Activated CD4-positive, alpha-beta T cell treated with anti-CD3 and anti-CD28 coated beads, Interleukin-2, amount 50 U/mL, for 48 hours (primary cell): ENCODE results near the gene DENR.
A peak's percentile ranks its signal among the peaks of the same experiment; 100 is the strongest.
"Not testable (repeated sequence)": the region's sequence is repeated elsewhere in the genome, so short reads cannot be mapped to it uniquely, and the experiment has no call there.

Experiments
- DNase-seq, 2 experiments: peaks; one replicate each; pipeline ENCODE4 v3.0.0-alpha.2; 2020

The DENR gene

GRCh38 chr12:122752464-122753318 lies at the start of gene DENR:
Gene DENR, plus strand, starts transcription at chr12:122752824. Its CDS starts 878 bp downstream, at chr12:122753702.
- peak; percentile 99 to 100 for DNase-seq

GRCh38 chr12:122702890-122703611 lies 49.6 kb upstream of the DENR start, which contains the start of gene HCAR2:
Gene HCAR2, minus strand, starts transcription at chr12:122703357. Its CDS starts 74 bp downstream, at chr12:122703283.
- not testable (repeated sequence) for DNase-seq

- DNase-seq: not testable (repeated sequence)
Measured at GRCh38 chr12:122703841-122704240, 48.8 kb upstream of the DENR start.

GRCh38 chr12:122709287-122709686 lies 43.3 kb upstream of the DENR start:
- DNase-seq: not testable (repeated sequence)

GRCh38 chr12:122710341-122710740 lies 42.3 kb upstream of the DENR start:
- DNase-seq: not testable (repeated sequence)

GRCh38 chr12:122711266-122711665 lies 41.4 kb upstream of the DENR start:
- not testable (repeated sequence) for DNase-seq

GRCh38 chr12:122713491-122714188 lies 39.0 kb upstream of the DENR start:
- DNase-seq: not testable (repeated sequence)

- DNase-seq: not testable (repeated sequence)
Measured at GRCh38 chr12:122715211-122715610, 37.4 kb upstream of the DENR start.

- DNase-seq: not testable (repeated sequence)
Measured at GRCh38 chr12:122716658-122717057, 36.0 kb upstream of the DENR start, which contains the start of gene HCAR3. Gene HCAR3, minus strand, starts transcription at chr12:122716811. Its CDS starts 74 bp downstream, at chr12:122716737.

GRCh38 chr12:122721057-122721545 lies 31.5 kb upstream of the DENR start:
- DNase-seq: no peak

- DNase-seq: no peak
Measured at GRCh38 chr12:122722387-122722786, 30.2 kb upstream of the DENR start.

GRCh38 chr12:122724641-122725243 lies 27.9 kb upstream of the DENR start:
- no peak for DNase-seq

GRCh38 chr12:122725452-122726079 lies 27.1 kb upstream of the DENR start:
- no peak for DNase-seq

GRCh38 chr12:122726080-122726558 lies 26.5 kb upstream of the DENR start:
- peak in 1 of 2 experiments; percentile 45 for DNase-seq

GRCh38 chr12:122729583-122730214 lies 22.9 kb upstream of the DENR start:
- no peak for DNase-seq

- peak; percentile 61 to 72 for DNase-seq
Measured at GRCh38 chr12:122730215-122731014, 22.2 kb upstream of the DENR start, which contains the start of gene HCAR1. Gene HCAR1, minus strand, starts transcription at chr12:122730844. Its CDS starts 505 bp downstream, at chr12:122730339.

- DNase-seq: peak in 1 of 2 experiments; percentile 39
Measured at GRCh38 chr12:122732170-122732569, 20.5 kb upstream of the DENR start.

GRCh38 chr12:122732611-122733010 lies 20.0 kb upstream of the DENR start:
- no peak for DNase-seq

GRCh38 chr12:122738571-122738970 lies 14.1 kb upstream of the DENR start:
- no peak for DNase-seq

- no peak for DNase-seq
Measured at GRCh38 chr12:122740351-122740750, 12.3 kb upstream of the DENR start.
